Ishikawa (cell line): Measurements from ENCODE around the gene LPAR2.

Source experiments
- CEBPB ChIP-seq: IDR thresholded peaks from 2 replicates; pipeline ENCODE4 v1.6.1; 2012
- CREB1 ChIP-seq: IDR thresholded peaks from 2 replicates; pipeline ENCODE4 v1.6.1; 2012; ENCODE audit warnings: low read depth
- EGR1 ChIP-seq: IDR thresholded peaks from 2 replicates; pipeline ENCODE4 v1.6.1; 2012
- EP300 ChIP-seq: IDR thresholded peaks from 2 replicates; pipeline ENCODE4 v1.6.1; 2012; ENCODE audit warnings: borderline replicate concordance
- FOXM1 ChIP-seq: IDR thresholded peaks from 2 replicates; pipeline ENCODE4 v1.6.1; 2012; ENCODE audit warnings: low read depth, borderline replicate concordance
- NFIC ChIP-seq: IDR thresholded peaks from 2 replicates; pipeline ENCODE4 v1.6.1; 2012
- RAD21 ChIP-seq: IDR thresholded peaks from 2 replicates; pipeline ENCODE4 v1.6.1; 2012; ENCODE audit warnings: low read depth
- TAF1 ChIP-seq: IDR thresholded peaks from 2 replicates; pipeline ENCODE4 v1.6.1; 2012; ENCODE audit warnings: low read depth, mild to moderate bottlenecking
- TCF12 ChIP-seq: IDR thresholded peaks from 2 replicates; pipeline ENCODE4 v1.6.1; 2012; ENCODE audit warnings: low read depth
- TEAD4 ChIP-seq: IDR thresholded peaks from 2 replicates; pipeline ENCODE4 v1.6.1; 2012
- YY1 ChIP-seq: IDR thresholded peaks from 2 replicates; pipeline ENCODE4 v1.6.1; 2012; ENCODE audit warnings: low read depth
- ZBTB7A ChIP-seq: IDR thresholded peaks from 2 replicates; pipeline ENCODE4 v1.6.1; 2012; ENCODE audit warnings: low read depth
- TF ChIP-seq, protein P1 (sequence below): IDR thresholded peaks from 2 replicates; pipeline ENCODE4 v1.6.1; 2012; ENCODE audit warnings: low read depth, mild to moderate bottlenecking
- TF ChIP-seq, protein P2 (sequence below): IDR thresholded peaks from 2 replicates; pipeline ENCODE4 v1.6.1; 2012
- TF ChIP-seq, protein P3 (sequence below): IDR thresholded peaks from 2 replicates; pipeline ENCODE4 v1.6.1; 2012

LPAR2 gene

DNA sequence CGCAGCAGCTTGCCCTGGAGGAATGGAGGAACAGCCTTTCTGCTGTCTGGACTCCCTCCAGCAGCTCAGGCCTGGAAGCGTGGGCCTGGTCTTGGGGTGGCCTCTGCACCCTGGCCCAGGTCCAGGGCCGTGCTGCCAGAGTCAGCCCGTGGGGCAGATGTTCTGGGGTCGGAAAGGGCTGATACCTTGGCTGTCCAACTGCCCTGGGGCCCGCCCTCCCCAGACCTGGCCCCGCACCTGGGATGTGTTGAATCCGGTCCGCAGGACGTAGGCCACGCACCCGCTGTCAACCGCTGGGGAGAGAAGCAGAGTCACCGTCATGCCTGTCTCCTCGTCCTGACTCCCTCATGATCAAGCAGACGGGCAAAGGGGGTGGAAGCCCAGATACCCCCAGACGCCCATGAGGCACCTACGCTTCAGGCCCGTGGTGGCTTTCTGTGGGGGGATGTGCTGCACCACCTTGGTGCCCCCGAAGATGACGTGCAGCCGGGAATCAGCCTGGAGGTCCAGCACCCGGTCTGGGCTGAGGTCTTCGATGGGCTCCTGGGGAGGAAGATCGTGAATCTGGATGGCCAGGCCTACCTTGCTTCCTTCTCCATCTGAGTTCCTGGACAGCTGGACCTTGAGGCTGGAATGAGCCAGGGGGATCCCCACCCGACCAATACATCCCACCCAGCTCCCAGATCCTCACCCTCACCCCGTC lies 27.8 kb upstream of the LPAR2 start:
- TF ChIP-seq, protein P1, sequence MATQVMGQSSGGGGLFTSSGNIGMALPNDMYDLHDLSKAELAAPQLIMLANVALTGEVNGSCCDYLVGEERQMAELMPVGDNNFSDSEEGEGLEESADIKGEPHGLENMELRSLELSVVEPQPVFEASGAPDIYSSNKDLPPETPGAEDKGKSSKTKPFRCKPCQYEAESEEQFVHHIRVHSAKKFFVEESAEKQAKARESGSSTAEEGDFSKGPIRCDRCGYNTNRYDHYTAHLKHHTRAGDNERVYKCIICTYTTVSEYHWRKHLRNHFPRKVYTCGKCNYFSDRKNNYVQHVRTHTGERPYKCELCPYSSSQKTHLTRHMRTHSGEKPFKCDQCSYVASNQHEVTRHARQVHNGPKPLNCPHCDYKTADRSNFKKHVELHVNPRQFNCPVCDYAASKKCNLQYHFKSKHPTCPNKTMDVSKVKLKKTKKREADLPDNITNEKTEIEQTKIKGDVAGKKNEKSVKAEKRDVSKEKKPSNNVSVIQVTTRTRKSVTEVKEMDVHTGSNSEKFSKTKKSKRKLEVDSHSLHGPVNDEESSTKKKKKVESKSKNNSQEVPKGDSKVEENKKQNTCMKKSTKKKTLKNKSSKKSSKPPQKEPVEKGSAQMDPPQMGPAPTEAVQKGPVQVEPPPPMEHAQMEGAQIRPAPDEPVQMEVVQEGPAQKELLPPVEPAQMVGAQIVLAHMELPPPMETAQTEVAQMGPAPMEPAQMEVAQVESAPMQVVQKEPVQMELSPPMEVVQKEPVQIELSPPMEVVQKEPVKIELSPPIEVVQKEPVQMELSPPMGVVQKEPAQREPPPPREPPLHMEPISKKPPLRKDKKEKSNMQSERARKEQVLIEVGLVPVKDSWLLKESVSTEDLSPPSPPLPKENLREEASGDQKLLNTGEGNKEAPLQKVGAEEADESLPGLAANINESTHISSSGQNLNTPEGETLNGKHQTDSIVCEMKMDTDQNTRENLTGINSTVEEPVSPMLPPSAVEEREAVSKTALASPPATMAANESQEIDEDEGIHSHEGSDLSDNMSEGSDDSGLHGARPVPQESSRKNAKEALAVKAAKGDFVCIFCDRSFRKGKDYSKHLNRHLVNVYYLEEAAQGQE = no peak
- TF ChIP-seq, protein P2, sequence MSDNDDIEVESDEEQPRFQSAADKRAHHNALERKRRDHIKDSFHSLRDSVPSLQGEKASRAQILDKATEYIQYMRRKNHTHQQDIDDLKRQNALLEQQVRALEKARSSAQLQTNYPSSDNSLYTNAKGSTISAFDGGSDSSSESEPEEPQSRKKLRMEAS = no peak
- TF ChIP-seq, protein P3, sequence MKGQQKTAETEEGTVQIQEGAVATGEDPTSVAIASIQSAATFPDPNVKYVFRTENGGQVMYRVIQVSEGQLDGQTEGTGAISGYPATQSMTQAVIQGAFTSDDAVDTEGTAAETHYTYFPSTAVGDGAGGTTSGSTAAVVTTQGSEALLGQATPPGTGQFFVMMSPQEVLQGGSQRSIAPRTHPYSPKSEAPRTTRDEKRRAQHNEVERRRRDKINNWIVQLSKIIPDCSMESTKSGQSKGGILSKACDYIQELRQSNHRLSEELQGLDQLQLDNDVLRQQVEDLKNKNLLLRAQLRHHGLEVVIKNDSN = no peak
- TF ChIP-seq NFIC (no peak), TEAD4 (no peak), CEBPB (no peak), YY1 (no peak), ZBTB7A (no peak), FOXM1 (no peak)

DNA sequence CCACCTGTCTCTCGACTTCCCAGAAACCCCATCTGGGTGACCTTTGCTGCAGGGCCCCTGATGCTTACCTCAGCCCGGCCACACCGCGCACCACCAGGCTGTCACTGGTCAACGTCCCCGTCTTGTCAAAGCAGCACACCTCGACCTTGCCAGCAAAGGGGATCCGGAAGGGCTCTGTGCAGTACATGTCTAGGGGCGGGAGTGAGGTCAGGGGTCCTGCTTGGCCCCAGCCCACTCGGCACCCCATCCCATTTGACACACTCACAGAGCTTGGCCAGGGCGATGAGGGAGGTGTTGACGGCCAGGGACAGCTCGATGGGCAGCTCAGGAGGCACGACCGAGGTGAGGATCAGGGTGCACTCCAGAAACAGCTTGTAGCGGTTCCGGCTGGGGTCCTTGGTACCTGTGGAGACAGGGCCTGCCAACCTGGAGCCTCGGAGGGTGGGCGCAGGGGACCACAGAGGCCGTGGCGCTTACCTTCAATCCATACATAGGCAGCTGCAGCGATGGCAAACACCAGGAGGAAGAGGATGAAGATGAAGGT lies 27.1 kb upstream of the LPAR2 start:
- no peak for TF ChIP-seq NFIC
- TF ChIP-seq CREB1 = no peak
- TF ChIP-seq, protein P3 = no peak
- TF ChIP-seq TAF1 = no peak
- TF ChIP-seq CEBPB = no peak
- TF ChIP-seq FOXM1 = no peak
- TF ChIP-seq YY1 = no peak
- TF ChIP-seq ZBTB7A = no peak
- TF ChIP-seq EGR1 = no peak
- TF ChIP-seq, protein P2 = no peak
- TF ChIP-seq, protein P1 = no peak
- no peak for TF ChIP-seq RAD21
- TF ChIP-seq EP300 = no peak
- no peak for TF ChIP-seq TCF12
- no peak for TF ChIP-seq TEAD4

DNA sequence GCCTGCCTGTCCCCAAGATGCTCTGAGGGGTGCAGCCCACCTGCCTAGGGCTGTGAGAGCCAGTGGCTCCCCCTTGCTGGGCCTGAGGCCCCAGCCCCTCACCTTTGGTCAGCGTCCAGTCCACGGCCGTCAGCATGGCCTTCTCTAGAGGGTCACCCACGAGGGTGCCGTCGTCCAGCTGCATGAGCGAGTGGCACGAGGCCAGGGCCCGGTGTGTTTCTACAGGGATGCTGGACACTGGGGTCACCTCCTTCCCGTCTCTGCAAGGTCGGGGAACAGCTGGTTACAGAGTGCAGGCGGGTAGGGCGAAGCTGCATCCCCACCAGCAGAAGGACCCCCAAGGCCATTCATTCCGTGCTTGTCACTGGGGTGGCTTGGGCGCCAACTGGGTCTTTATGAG lies 26.4 kb upstream of the LPAR2 start:
- TF ChIP-seq, protein P2 = no peak
- TF ChIP-seq CREB1 (no peak), EGR1 (no peak), TAF1 (no peak), ZBTB7A (no peak), TCF12 (no peak), NFIC (no peak), FOXM1 (no peak), YY1 (no peak), CEBPB (no peak), RAD21 (no peak), EP300 (no peak)
- TF ChIP-seq, protein P3 = no peak
- TF ChIP-seq, protein P1 = no peak
